GM08714 (cell line): ENCODE measurements around the gene SCLY.

ENCODE experiments used
- H3K4me3 ChIP-seq: fragments of 200-500 bp; sonication (Bioruptor generic); 2 replicates; pipeline ENCODE4 v1.5.1; 2014; ENCODE audit warnings: mild to moderate bottlenecking, low read length, inconsistent platforms
- ZNF274 ChIP-seq: IDR thresholded peaks from 2 replicates; pipeline ENCODE4 v1.6.1; 2012; ENCODE audit warnings: mild to moderate bottlenecking, low read depth, low read length

Gene SCLY

GRCh38 chr2:238127165-238128060 is 66.6 kb downstream of the SCLY start:
- TF ChIP-seq ZNF274: no peak
- no peak overlapping the region for H3K4me3 ChIP-seq

- no peak overlapping the region for H3K4me3 ChIP-seq
- TF ChIP-seq ZNF274: no peak
These were observed 67.2 kb downstream of the SCLY start for GRCh38 chr2:238128061-238128440.

GRCh38 chr2:238128534-238129001 is 67.8 kb downstream of the SCLY start:
- TF ChIP-seq ZNF274: no peak
- no peak overlapping the region for H3K4me3 ChIP-seq

GRCh38 chr2:238129166-238130010 is 68.6 kb downstream of the SCLY start:
- H3K4me3 ChIP-seq: no peak overlapping the region
- no peak for TF ChIP-seq ZNF274

- H3K4me3 ChIP-seq: no peak overlapping the region
- no peak for TF ChIP-seq ZNF274
These were observed 69.4 kb downstream of the SCLY start for GRCh38 chr2:238130111-238130695.

GRCh38 chr2:238130696-238131628 is 70.2 kb downstream of the SCLY start:
- no peak for TF ChIP-seq ZNF274
- H3K4me3 ChIP-seq: no peak overlapping the region

- TF ChIP-seq ZNF274: no peak
- H3K4me3 ChIP-seq: no peak overlapping the region
These were observed 71.1 kb downstream of the SCLY start for GRCh38 chr2:238131761-238132462.

- H3K4me3 ChIP-seq: no peak overlapping the region
- TF ChIP-seq ZNF274: no peak
These were observed 72.0 kb downstream of the SCLY start for GRCh38 chr2:238132463-238133450.

GRCh38 chr2:238133499-238134392 is 72.9 kb downstream of the SCLY start:
- TF ChIP-seq ZNF274: no peak
- no peak overlapping the region for H3K4me3 ChIP-seq

- TF ChIP-seq ZNF274: no peak
These were observed 73.6 kb downstream of the SCLY start for GRCh38 chr2:238134393-238134785.

More at GRCh38 chr2:238134393-238134785, 73.6 kb downstream of the SCLY start:
- H3K4me3 ChIP-seq: no peak overlapping the region
